ENCODE measurements around the gene DNAJB12. TPM values are rescaled to one million over a fixed set of nuclear protein-coding genes. Genes with fewer than 3 reads are reported as not detected.
A peak's percentile ranks its signal among the peaks of the same experiment; 100 is the strongest.
"Not testable (repeated sequence)": the region's sequence is repeated elsewhere in the genome, so short reads cannot be mapped to it uniquely, and the experiment has no call there.

DNAJB12 gene
- total and polyA plus RNA-seq, 10 donors: 13.6 to 55.4 (median 40.5) TPM

DNA sequence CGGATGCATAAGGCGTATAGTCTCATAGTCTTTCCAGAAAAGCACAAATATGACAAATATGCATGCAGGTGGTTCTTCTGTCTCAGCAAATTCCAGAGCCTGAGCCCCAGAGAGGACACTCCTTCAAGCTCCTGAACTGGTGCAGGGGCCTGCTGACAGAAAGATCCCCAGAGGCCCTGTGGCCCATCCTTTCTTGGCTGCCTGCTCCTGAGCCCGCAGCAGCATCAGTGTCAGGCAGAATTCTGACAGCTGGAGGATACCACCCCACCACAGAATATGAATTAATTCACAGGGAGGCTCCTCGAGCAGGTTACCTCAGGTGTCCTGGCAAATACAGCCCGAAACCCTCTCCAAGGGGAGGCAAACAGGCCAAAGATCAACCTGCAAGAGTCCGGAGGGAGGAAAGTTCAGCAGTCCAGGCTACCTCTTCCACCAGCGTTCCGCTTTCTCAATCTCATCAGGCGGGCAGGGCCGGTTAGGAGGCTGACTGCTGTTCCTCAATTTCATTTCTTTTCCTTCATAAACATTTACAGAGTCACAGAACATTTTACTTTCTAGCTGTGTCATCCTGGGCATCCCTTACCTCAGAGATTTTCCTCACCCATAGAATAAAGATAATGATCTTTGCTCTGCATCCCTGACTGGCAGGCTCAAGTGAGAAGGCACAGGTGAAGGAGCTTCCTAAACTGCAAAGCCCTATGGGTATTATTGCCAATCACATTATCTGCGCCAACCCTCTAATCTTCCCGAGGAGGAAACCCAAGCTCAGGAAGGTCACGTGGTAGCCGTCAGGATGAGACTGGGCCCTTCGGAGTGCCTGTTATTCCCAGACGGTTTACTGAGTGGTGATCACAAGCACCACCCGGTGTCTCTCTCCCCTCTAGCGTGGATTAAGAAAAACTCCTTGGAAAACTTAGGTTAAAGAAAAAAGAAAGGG lies 1.4 kb downstream of the DNAJB12 start:
- no peaks in the 10 kb centered on the region for H3K27me3 ChIP-seq (replicated peaks in 1 of 7)
- TF ChIP-seq POLR2AphosphoS5 (IDR thresholded peaks at IDR 0.05): no peak
- TF ChIP-seq, protein P1, sequence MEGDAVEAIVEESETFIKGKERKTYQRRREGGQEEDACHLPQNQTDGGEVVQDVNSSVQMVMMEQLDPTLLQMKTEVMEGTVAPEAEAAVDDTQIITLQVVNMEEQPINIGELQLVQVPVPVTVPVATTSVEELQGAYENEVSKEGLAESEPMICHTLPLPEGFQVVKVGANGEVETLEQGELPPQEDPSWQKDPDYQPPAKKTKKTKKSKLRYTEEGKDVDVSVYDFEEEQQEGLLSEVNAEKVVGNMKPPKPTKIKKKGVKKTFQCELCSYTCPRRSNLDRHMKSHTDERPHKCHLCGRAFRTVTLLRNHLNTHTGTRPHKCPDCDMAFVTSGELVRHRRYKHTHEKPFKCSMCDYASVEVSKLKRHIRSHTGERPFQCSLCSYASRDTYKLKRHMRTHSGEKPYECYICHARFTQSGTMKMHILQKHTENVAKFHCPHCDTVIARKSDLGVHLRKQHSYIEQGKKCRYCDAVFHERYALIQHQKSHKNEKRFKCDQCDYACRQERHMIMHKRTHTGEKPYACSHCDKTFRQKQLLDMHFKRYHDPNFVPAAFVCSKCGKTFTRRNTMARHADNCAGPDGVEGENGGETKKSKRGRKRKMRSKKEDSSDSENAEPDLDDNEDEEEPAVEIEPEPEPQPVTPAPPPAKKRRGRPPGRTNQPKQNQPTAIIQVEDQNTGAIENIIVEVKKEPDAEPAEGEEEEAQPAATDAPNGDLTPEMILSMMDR (IDR thresholded peaks at IDR 0.05 in 8 of 11, conservative IDR thresholded peaks at IDR 0.05 in 3 of 11): no peak
- no peak for TF ChIP-seq POLR2A (IDR thresholded peaks at IDR 0.05)
- H3K4me3 ChIP-seq: peak overlapping the region; percentile 68 to 97 (median 86)
- H3K9me3 ChIP-seq: no peaks in the 10 kb centered on the region
- intact Hi-C loops (cut with DNase I; ENCODE audit: low total_unique reads): no loop called here
- H3K36me3 ChIP-seq: peaks cover 0 to 48% (median 12%) of the 10 kb centered on the region in 6 donors
- 43 to 57% (median 46%) methylated on average over 18 of the region's 18 CpGs for WGBS, 5 donors
- DNase-seq: no peak
- H3K27ac ChIP-seq: peak overlapping the region; percentile 89 to 99 (median 97)
- H3K4me1 ChIP-seq: peaks cover 16 to 72% (median 46%) of the 10 kb centered on the region in 6 donors

DNA sequence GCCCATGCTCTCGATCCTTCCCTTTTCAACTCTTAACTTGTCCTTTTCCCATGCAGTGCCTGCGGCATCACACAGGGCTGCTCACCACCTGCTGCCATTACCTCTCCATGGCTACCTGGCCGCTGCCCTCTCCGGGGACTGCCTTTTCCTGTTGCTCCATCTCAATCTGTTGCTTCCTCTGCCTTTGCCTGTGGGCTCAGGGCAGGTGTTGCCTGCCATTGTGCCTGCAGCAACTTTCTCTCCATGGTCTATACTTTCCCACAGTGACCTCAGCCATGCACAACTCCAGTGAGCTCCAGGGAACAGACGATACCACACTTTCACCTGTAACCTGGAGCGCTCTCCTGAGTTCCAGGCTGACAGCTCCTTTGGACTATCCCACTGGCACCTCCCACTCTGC lies 3.2 kb downstream of the DNAJB12 start:
- intact Hi-C loops (cut with DNase I; ENCODE audit: low total_unique reads): no loop called here
- 80 to 95% (median 87%) methylated on average over 6 of the region's 6 CpGs for WGBS, 5 donors
- no peak for TF ChIP-seq POLR2AphosphoS5 (IDR thresholded peaks at IDR 0.05)
- TF ChIP-seq, protein P1 (IDR thresholded peaks at IDR 0.05 in 8 of 11, conservative IDR thresholded peaks at IDR 0.05 in 3 of 11): no peak
- TF ChIP-seq POLR2A (IDR thresholded peaks at IDR 0.05): no peak
- peak overlapping the region in 1 of 8 donors; percentile 8 for H3K27ac ChIP-seq
- DNase-seq: no peak
- H3K36me3 ChIP-seq: peaks cover 0 to 63% (median 18%) of the 10 kb centered on the region in 6 donors
- H3K9me3 ChIP-seq: no peaks in the 10 kb centered on the region
- no peak overlapping the region for H3K4me3 ChIP-seq
- H3K4me1 ChIP-seq: peaks cover 16 to 78% (median 46%) of the 10 kb centered on the region in 6 donors
- H3K27me3 ChIP-seq (replicated peaks in 1 of 7): no peaks in the 10 kb centered on the region

DNA sequence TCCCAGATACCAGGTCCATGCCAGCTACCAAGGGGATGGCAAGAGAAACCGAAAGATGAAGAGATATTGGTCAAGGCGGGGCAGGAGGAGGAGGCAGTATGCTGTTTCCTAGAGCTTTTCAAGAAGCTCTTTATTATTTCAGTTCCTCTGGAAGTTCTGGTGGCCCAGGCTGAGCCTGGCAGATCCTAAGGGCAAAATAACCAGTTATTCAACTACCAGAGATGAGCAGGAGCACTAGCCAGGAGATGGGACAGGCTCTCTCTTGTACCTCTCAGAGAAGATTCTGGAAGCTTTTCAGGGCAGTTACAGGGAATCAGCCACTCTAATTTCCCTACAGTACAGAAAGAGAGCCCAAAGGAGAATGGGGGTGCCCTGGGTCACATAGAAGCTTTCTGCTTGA lies 5.3 kb downstream of the DNAJB12 start:
- no peak for TF ChIP-seq POLR2AphosphoS5 (IDR thresholded peaks at IDR 0.05)
- TF ChIP-seq, protein P1 (IDR thresholded peaks at IDR 0.05 in 8 of 11, conservative IDR thresholded peaks at IDR 0.05 in 3 of 11): no peak
- no peak for TF ChIP-seq POLR2A (IDR thresholded peaks at IDR 0.05)
- Histone ChIP-seq H3K27me3 (replicated peaks in 1 of 7) (no peaks in the 10 kb centered on the region), H3K4me3 (no peak overlapping the region), H3K4me1 (peaks cover 16 to 85% (median 47%) of the 10 kb centered on the region in 6 donors), H3K9me3 (no peaks in the 10 kb centered on the region), H3K27ac (peak overlapping the region in 2 of 8 donors; percentile 7 to 14), H3K36me3 (peaks cover 0 to 77% (median 20%) of the 10 kb centered on the region in 6 donors)
- DNase-seq: no peak
- intact Hi-C loops (cut with DNase I; ENCODE audit: low total_unique reads): no loop called here
- WGBS, 5 donors: 88 to 96% (median 91%) methylated on average over 2 of the region's 2 CpGs

DNA sequence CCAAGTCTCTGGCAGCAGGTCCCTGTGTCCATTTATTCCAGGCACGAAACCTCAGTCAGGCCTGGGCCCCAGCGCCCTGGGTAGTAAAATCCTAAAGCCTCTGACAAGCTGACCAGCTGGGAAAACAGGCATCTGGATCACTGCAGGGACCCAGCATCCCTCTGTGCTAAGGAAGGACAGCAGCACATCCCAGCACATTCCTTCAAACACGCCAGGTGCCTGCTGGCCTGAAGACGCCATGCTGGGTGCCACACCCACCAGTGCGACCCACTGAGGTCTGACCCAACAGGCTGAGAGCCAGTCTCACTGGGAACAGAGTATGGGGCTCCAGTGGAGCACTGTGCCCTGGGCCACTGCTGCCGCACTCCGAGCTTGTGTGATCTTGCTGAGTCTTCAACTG lies 6.4 kb downstream of the DNAJB12 start:
- H3K36me3 ChIP-seq: peaks cover 0 to 88% (median 29%) of the 10 kb centered on the region in 6 donors
- intact Hi-C loops (cut with DNase I; ENCODE audit: low total_unique reads): no loop called here
- no peak overlapping the region for H3K4me3 ChIP-seq
- no peak overlapping the region for H3K27ac ChIP-seq
- no peaks in the 10 kb centered on the region for H3K9me3 ChIP-seq
- no peaks in the 10 kb centered on the region for H3K27me3 ChIP-seq (replicated peaks in 1 of 7)
- TF ChIP-seq POLR2AphosphoS5 (IDR thresholded peaks at IDR 0.05) (peak in 1 of 3 donors; percentile 44), POLR2A (IDR thresholded peaks at IDR 0.05) (no peak)
- TF ChIP-seq, protein P1 (IDR thresholded peaks at IDR 0.05 in 8 of 11, conservative IDR thresholded peaks at IDR 0.05 in 3 of 11): no peak
- no peak for DNase-seq
- 95 to 99% (median 97%) methylated on average over 7 of the region's 7 CpGs for WGBS, 5 donors
- peaks cover 11 to 76% (median 43%) of the 10 kb centered on the region in 6 donors for H3K4me1 ChIP-seq

DNA sequence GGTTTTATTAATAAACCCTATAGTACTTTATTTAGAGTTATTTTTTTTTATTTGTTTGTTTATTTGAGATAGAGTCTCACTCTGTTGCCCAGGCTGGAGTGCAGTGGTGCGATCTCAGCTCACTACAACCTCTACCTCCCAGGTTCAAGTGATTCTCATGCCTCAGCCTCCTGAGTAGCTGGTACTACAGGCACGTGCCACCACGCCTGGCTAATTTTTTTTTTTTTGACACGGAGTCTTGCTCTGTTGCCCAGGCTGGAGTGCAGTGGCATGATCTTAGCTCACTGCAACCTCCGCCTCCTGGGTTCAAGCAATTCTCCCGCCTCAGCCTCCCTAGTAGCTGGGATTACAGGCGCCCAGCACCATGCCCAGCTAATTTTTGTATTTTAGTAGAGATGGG lies 8.6 kb downstream of the DNAJB12 start:
- H3K27me3 ChIP-seq (replicated peaks in 1 of 7); H3K9me3 ChIP-seq; intact Hi-C loops (cut with DNase I; ENCODE audit: low total_unique reads); H3K27ac ChIP-seq; DNase-seq; H3K4me3 ChIP-seq: not testable (repeated sequence)
- Histone ChIP-seq H3K36me3 (peaks cover 3 to 90% (median 49%) of the 10 kb centered on the region in 6 donors), H3K4me1 (peaks cover 0 to 62% (median 26%) of the 10 kb centered on the region in 6 donors)
- 90 to 97% (median 94%) methylated on average over 7 of the region's 7 CpGs for WGBS, 5 donors
